ENCODE data around the gene EPHB3. TPM values are rescaled to one million over a fixed set of nuclear protein-coding genes. Genes with fewer than 3 reads are reported as not detected.

The EPHB3 gene
- total and polyA plus RNA-seq, 11 donors = 1.00 to 4.6 (median 1.8) TPM

DNA sequence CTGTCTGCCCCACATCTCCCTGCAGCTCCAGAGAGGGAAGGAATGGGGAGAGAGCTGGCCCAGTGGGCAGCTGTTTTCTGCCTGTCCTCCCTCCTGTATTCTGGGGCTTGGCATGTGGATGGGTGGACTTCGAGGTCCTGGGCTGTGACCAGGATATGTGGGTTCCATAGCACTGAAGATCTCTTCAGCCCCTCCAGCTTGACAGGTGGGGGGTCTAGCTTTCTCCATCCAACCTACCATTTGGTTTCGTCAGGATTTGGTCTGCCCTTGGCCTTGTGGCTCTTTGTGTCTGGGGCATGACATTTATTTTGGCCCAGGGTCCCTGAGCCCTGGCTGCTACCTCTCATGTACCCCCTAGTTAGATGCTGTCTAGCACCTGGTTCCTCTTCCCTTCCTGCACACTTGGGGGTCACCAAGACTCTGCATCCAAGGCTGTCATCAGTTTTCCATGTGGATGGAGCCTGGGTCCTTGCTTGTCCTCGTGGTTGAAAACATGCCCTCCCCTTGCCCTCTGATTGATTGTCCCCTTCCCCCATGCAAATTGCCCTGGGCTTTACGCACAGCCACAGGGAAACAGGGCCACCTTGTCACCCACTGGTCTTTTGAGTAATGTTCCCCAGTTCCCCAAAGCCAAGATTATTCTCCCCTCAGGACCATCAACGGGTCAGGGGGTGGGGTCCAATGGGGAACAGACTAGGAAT lies 3.2 kb downstream of the EPHB3 start:
- peak overlapping the region in 2 of 12 donors; percentile 81 to 82 for H3K4me3 ChIP-seq
- ATAC-seq = no peak
- intact Hi-C loops (cut with DNase I) = loop anchor here in 1 of 10 donors (5.0 kb wide), 1 partner anchor 147 kb away; the partner anchor contains the start of gene MAGEF1

DNA sequence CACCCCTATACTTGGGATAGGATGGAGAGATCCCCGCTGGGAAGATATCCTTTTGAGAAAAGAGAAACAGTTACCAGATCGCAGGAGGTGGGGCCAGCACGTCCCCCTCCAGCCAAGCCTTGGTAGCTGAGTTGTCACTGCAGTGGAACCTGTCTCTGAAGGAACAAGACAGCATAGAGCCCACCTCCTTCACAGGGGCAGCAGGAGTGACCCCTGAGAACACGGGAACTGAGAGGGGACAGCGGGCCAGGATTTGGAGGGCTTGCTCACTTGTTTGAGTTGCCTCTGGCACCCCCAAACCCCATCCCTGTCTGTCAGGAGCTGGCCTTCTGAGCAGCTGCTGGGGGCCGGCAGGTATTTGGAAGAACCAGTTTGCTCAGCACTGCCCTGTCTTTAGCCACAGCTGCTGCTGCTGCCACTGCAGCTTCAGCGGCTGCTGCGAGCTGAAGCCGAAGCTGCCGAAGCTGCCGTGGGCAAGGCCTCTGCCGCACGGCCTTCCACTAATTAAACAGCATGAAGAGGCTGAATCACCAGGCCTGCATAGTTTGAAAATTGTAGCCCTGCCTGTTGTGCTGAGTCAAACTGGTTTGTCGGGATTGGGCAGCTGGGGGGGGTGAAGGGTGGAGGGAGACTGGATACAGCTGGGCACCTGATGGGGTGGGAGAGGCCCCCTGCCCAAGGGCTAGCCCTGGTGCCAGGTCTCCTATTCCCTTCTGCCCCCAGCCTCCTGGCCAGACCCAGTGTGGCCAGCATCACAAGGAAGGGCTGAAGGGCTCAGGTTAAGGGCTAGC lies 4.0 kb downstream of the EPHB3 start:
- Histone ChIP-seq H3K4me1 (peaks cover 0 to 53% (median 28%) of the 10 kb centered on the region in 12 donors), H3K4me3 (peak overlapping the region in 3 of 12 donors; percentile 6 to 21 (median 12)), H3K9me3 (no peaks in the 10 kb centered on the region), H3K27me3 (peaks cover 0 to 25% (median 0%) of the 10 kb centered on the region in 9 donors), H3K36me3 (no peaks in the 10 kb centered on the region), H3K27ac (peak overlapping the region in 7 of 12 donors; percentile 18 to 78 (median 46))
- TF ChIP-seq CTCF (IDR thresholded peaks at IDR 0.05) = no peak
- TF ChIP-seq POLR2A (IDR thresholded peaks at IDR 0.05) = no peak
- 71 to 76% (median 71%) methylated on average over 8 to 14 of the region's 14 CpGs for WGBS, 4 donors
- ATAC-seq (no peak), DNase-seq (peak in 2 of 5 donors; percentile 20 to 29)
- intact Hi-C loops (cut with DNase I) = loop anchor here in 1 of 10 donors (5.0 kb wide), 1 partner anchor 147 kb away; the partner anchor contains the start of gene MAGEF1

More for the DNA sequence above, 3.2 kb downstream of the EPHB3 start:
- H3K27me3 ChIP-seq = peaks cover 0 to 21% (median 0%) of the 10 kb centered on the region in 9 donors
- 79 to 84% (median 81%) methylated on average over 5 of the region's 5 CpGs for WGBS, 4 donors
- DNase-seq = peak in 1 of 5 donors; percentile 20
- TF ChIP-seq POLR2A (IDR thresholded peaks at IDR 0.05) (no peak), CTCF (IDR thresholded peaks at IDR 0.05) (no peak)
- H3K9me3 ChIP-seq = no peaks in the 10 kb centered on the region
- no peaks in the 10 kb centered on the region for H3K36me3 ChIP-seq
- H3K4me1 ChIP-seq = peaks cover 0 to 52% (median 30%) of the 10 kb centered on the region in 12 donors
- H3K27ac ChIP-seq = peak overlapping the region in 1 of 12 donors; percentile 78

DNA sequence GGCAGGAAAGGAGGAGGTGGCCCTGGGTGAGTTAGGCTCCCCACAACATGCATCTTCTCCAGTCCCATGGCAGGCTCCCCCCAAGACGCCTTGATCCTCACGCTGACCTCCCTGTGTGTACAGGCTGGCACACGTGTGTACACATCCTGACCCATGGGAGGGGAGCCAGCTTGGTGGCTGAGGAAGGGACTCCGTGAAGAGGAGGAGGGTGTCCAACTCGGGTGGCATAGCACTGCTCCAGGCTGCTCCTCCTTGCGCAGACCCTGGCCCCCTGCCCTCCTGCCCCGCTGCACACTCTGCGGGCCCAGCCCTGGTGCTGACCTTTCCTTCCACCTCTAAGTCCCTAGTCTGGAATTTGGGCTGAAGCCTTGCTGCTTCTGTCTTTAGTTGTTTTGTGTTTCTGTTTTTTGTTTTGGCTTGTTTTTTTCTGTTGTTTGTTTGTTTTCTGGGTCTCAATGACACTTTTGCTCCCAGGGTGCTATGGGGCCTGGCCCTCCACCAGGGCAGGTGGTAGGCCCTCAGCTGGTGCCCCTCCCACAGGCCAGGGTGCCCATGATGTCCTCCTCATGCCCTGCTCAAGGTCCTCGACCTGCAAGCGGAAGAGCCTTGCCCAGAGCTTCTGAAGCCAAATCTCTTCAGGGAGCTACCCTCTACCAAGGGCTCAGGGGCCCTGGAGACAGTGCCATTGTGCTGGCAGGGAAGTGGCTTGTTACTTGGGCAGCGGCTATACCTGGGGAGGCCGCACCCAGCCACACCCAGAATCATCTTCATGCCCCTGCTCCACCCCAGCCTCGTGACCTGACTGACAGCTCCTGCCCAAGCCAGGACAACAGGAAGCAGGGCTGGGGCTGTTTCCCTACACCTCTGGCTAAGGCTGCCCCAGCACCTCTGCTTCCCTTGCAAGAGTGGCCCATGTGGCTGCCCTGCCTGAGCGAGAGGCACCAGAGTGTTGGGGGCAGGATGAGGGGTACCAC lies 5.1 kb downstream of the EPHB3 start:
- Histone ChIP-seq H3K27ac (peak overlapping the region in 5 of 12 donors; percentile 13 to 78 (median 46)), H3K27me3 (peaks cover 0 to 20% (median 0%) of the 10 kb centered on the region in 9 donors), H3K36me3 (no peaks in the 10 kb centered on the region), H3K4me1 (peaks cover 0 to 47% (median 20%) of the 10 kb centered on the region in 12 donors), H3K9me3 (no peaks in the 10 kb centered on the region), H3K4me3 (no peak overlapping the region)
- intact Hi-C loops (cut with DNase I) = loop anchor here in 1 of 10 donors (5.0 kb wide), 1 partner anchor 146 kb away; the partner anchor contains the start of gene MAGEF1
- DNase-seq = no peak
- TF ChIP-seq CTCF (IDR thresholded peaks at IDR 0.05) (no peak), POLR2A (IDR thresholded peaks at IDR 0.05) (no peak)
- 81 to 91% (median 85%) methylated on average over 12 to 14 of the region's 14 CpGs for WGBS, 4 donors
- no peak for ATAC-seq

All from heart left ventricle (tissue), 16 donors.